OCI-LY7 (cell line): ENCODE results near the gene THOC7. TPM values are rescaled to one million over a fixed set of nuclear protein-coding genes. Genes with fewer than 3 reads are reported as not detected.

ENCODE experiments used
- BruUV-seq: library from RNA; stranded (reverse); fragments of 400-500 nt; replicated peaks from 2 replicates; lab custom pipeline; 2021; lab: Mats Ljungman, UMichigan
- CTCF ChIA-PET: fragments of 300-600 bp; sonication (Branson Sonifier 250); formaldehyde crosslinking; loops from one replicate; lab custom pipeline; 2022; ENCODE audit warnings: antibody characterized with exemption; ENCODE audit not compliant: unreplicated experiment; lab: Charles Lee
- POLR2A ChIA-PET: fragments of 300-600 bp; sonication (Branson Sonifier 250); formaldehyde crosslinking; loops from one replicate; lab custom pipeline; 2022; ENCODE audit warnings: antibody characterized with exemption; lab: Charles Lee
- DNase-seq: peaks from one replicate; pipeline ENCODE4 v3.0.0-alpha.2; 2015; ENCODE audit warnings: low spot score
- H2AFZ ChIP-seq: fragments of 200-600 bp; sonication (generic), shearing (Covaris generic); 2 replicates; pipeline ENCODE4 v1.6.1; 2014; ENCODE audit warnings: mild to moderate bottlenecking, antibody characterized with exemption, low read length, moderate library complexity
- H3K27ac ChIP-seq: fragments of 200-600 bp; sonication (generic); 2 replicates; pipeline ENCODE4 v1.5.1; 2014; ENCODE audit warnings: mixed run types, low read depth, mild to moderate bottlenecking, moderate library complexity, low read length, inconsistent platforms; ENCODE audit not compliant: poor library complexity, severe bottlenecking
- H3K36me3 ChIP-seq: fragments of 200-600 bp; sonication (generic); 2 replicates; pipeline ENCODE4 v1.6.1; 2014; ENCODE audit warnings: mild to moderate bottlenecking, antibody characterized with exemption, low read length, moderate library complexity, mixed read lengths; ENCODE audit not compliant: insufficient read depth
- H3K4me1 ChIP-seq: fragments of 200-600 bp; sonication (generic); 2 replicates; pipeline ENCODE4 v1.5.1; 2014; ENCODE audit warnings: mild to moderate bottlenecking, low read length; ENCODE audit not compliant: insufficient read depth, poor library complexity, severe bottlenecking
- H3K4me2 ChIP-seq: fragments of 200-600 bp; sonication (generic); 2 replicates; pipeline ENCODE4 v1.6.1; 2014; ENCODE audit warnings: mild to moderate bottlenecking, low read length
- H3K4me3 ChIP-seq: fragments of 200-600 bp; sonication (generic); 2 replicates; pipeline ENCODE4 v1.5.1; 2014; ENCODE audit warnings: mild to moderate bottlenecking, low read depth, low read length; ENCODE audit not compliant: poor library complexity, severe bottlenecking
- H3K79me2 ChIP-seq: fragments of 200-600 bp; sonication (generic); 2 replicates; pipeline ENCODE4 v1.6.1; 2016; ENCODE audit warnings: low read depth, mild to moderate bottlenecking, low read length, moderate library complexity, mixed read lengths; ENCODE audit not compliant: insufficient read depth
- H3K9me2 ChIP-seq: fragments of 200-600 bp; sonication (generic); 2 replicates; pipeline ENCODE4 v1.6.1; 2016; ENCODE audit warnings: mild to moderate bottlenecking, low read length, mixed read lengths; ENCODE audit not compliant: insufficient read depth
- H3K9me3 ChIP-seq: fragments of 200-600 bp; sonication (generic); 2 replicates; pipeline ENCODE4 v1.6.1; 2014; ENCODE audit warnings: mild to moderate bottlenecking, mixed run types, low read length, mixed read lengths
- H4K20me1 ChIP-seq: fragments of 200-600 bp; sonication (generic); 2 replicates; pipeline ENCODE4 v1.6.1; 2014; ENCODE audit warnings: mild to moderate bottlenecking, antibody characterized with exemption, low read length, moderate library complexity, mixed read lengths; ENCODE audit not compliant: insufficient read depth
- CTCF ChIP-seq: fragments of 200-600 bp; sonication (generic); conservative IDR thresholded peaks from 2 replicates; pipeline ENCODE4 v1.5.1; 2014; ENCODE audit warnings: mild to moderate bottlenecking, antibody characterized with exemption, low read length, moderate library complexity, mixed read lengths
- EZH2phosphoT487 ChIP-seq: fragments of 200-600 bp; sonication (generic); IDR thresholded peaks from 2 replicates; pipeline ENCODE4 v1.6.1; 2018; ENCODE audit warnings: low read depth, borderline replicate concordance, mild to moderate bottlenecking, mixed run types, antibody characterized with exemption, low read length, moderate library complexity, mixed read lengths
- intact Hi-C: fragments of 100-400 bp; cut with micrococcal nuclease; formaldehyde crosslinking; loops from one replicate; pipeline ENCODE4 v1.10.0; 2022; ENCODE audit not compliant: unreplicated experiment
- total RNA-seq, 2 experiments: library from RNA; depleted of rRNA in 1 of 2; stranded (reverse); fragments of >200 nt in 1 of 2; shearing (Covaris generic) in 1 of 2; gene quantifications; 2 replicates each; pipeline ENCODE4 v1.2.3, GENCODE V29; 2014 to 2022

The THOC7 gene
- total RNA-seq, 2 experiments from 2014 or later: 62.2 to 103 TPM

DNA sequence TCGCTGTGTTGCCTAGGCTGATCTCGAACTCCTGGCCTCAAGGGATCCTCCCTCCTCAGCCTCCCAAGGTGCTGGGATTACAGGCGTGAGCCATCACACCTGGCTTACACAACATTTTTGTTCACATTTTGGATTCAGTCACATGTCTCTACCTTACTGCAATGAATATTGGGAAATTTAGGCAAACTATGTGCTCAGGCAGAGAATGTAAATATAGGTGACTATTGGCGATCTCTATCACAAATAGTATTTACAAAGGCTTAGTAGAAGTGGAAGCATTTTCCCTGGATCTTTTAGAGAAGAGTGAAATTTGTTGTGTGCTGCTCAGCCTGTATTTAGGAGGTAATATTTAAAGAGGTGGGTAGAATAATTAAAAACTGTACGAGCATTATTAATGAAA lies 27.9 kb upstream of the THOC7 start:
- Histone ChIP-seq H4K20me1 (peaks cover 23% of the 10 kb centered on the region; the same call in 1 of the 2 replicates), H3K9me2 (no peaks in the 10 kb centered on the region), H3K27ac (no peak overlapping the region), H3K4me2 (no peak overlapping the region), H3K79me2 (peaks cover 46% of the 10 kb centered on the region), H3K9me3 (no peaks in the 10 kb centered on the region), H2AFZ (no peak overlapping the region), H3K4me3 (no peak overlapping the region), H3K4me1 (peaks cover 9% of the 10 kb centered on the region), H3K36me3 (peaks cover 12% of the 10 kb centered on the region)
- no TSS peak for BruUV-seq
- CTCF ChIA-PET: no interaction called here
- intact Hi-C loops: no loop called here
- no peak for DNase-seq
- TF ChIP-seq EZH2phosphoT487 (no peak), CTCF (no peak)
- POLR2A ChIA-PET: interaction anchor here (1.1 kb wide), 2 partner anchors 12 to 17 kb away, joined by 3 read pairs; no protein-coding TSS in a partner anchor

- no TSS peak for BruUV-seq
- Histone ChIP-seq H3K9me3 (no peaks in the 10 kb centered on the region), H3K4me2 (no peak overlapping the region), H3K4me3 (no peak overlapping the region), H3K4me1 (no peaks in the 10 kb centered on the region), H3K79me2 (peaks cover 80% of the 10 kb centered on the region), H3K27ac (no peak overlapping the region), H3K9me2 (no peaks in the 10 kb centered on the region), H3K36me3 (peaks cover 20% of the 10 kb centered on the region), H4K20me1 (peaks cover 14% of the 10 kb centered on the region; the same call in 1 of the 2 replicates), H2AFZ (no peak overlapping the region)
- intact Hi-C loops: no loop called here
- no peak for DNase-seq
- POLR2A ChIA-PET: no interaction called here
- TF ChIP-seq CTCF: no peak
- TF ChIP-seq EZH2phosphoT487: no peak
- CTCF ChIA-PET: no interaction called here
Measured at GRCh38 chr3:63886858-63887257, 23.3 kb upstream of the THOC7 start.

DNA sequence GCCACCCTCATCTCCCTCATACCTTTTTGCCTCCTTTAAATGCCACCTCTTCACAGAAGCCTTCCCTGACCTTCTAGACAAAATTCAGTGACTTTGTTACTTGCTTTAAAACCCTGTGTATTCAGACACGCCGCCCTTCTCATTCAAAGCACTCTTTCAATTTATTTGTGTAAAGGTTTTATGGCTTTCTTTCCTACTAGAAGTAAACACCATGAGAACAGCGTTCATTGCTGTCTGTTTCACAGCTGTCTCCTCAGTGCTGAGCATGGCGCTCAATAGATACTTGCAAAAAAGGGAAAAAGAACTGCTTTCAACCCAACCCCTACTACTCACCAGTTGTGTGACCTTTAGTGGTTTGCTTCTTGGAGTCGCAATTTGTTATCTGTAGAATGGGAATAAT lies 17.0 kb upstream of the THOC7 start:
- Histone ChIP-seq H3K27ac (no peak overlapping the region), H2AFZ (no peak overlapping the region), H3K4me2 (no peak overlapping the region), H4K20me1 (peaks cover 42% of the 10 kb centered on the region), H3K4me1 (peaks cover 19% of the 10 kb centered on the region), H3K9me3 (no peaks in the 10 kb centered on the region), H3K36me3 (peaks cover 8% of the 10 kb centered on the region; the same call in 1 of the 2 replicates), H3K79me2 (peaks cover 92% of the 10 kb centered on the region), H3K9me2 (no peaks in the 10 kb centered on the region), H3K4me3 (no peak overlapping the region)
- TF ChIP-seq CTCF: no peak
- no peak for TF ChIP-seq EZH2phosphoT487
- POLR2A ChIA-PET: no interaction called here
- BruUV-seq: no TSS peak
- no peak for DNase-seq
- intact Hi-C loops: no loop called here
- CTCF ChIA-PET: no interaction called here
